Liver (tissue), 3 donors: Measurements from ENCODE around the gene C9orf50.

Source experiments
- CTCF ChIP-seq: fragments of 150-350 bp; IDR thresholded peaks from 2 replicates; pipeline ENCODE4 v1.5.1; 2017; ENCODE audit warnings: improper control_type of control experiment, low read depth, low read length; ENCODE audit not compliant: missing input control
- TAF1 ChIP-seq: conservative IDR thresholded peaks from 2 replicates; pipeline ENCODE4 v1.6.1; 2016; ENCODE audit warnings: antibody characterized with exemption, mild to moderate bottlenecking
- donor health status: healthy.
- donor health status: healthy.

- TF ChIP-seq TAF1: no peak
- no peak for TF ChIP-seq CTCF
These were observed 14.5 kb downstream of the C9orf50 start for GRCh38 chr9:129606161-129607026.
